Inflammatory macrophage treated with lipopolysaccharide for 1 hour (primary cell): ENCODE measurements around the gene NRARP.
"Not testable (repeated sequence)": the region's sequence is repeated elsewhere in the genome, so short reads cannot be mapped to it uniquely, and the experiment has no call there.

Experiments
- DNase-seq, 2 donors: peaks; one replicate each; pipeline ENCODE4 v3.0.0-alpha.2; 2020 to 2022

NRARP gene, protein sequence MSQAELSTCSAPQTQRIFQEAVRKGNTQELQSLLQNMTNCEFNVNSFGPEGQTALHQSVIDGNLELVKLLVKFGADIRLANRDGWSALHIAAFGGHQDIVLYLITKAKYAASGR

DNA sequence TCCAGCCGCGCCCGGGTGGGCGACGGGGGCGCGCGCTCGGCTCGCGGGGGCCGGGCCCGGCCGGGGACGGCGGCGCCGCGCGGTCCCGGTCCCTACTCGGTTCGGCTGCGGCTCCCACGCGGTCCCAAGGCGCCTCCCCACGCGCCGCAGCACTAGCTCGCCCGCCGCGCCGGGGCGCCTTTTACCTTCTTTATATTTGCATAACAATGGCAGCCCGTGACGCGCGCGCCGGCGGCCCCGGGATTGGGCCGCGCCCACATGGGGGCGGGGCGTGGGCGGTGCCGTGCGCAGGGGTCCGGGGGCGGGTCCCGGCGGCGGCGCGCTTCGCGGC is at the start of gene NRARP:
Gene NRARP (minus strand): TSS at position 154 of the 331 bp plus-strand sequence. CDS start 343 bp downstream, outside the sequence.
- peak; percentile 80 to 90 for DNase-seq

DNA sequence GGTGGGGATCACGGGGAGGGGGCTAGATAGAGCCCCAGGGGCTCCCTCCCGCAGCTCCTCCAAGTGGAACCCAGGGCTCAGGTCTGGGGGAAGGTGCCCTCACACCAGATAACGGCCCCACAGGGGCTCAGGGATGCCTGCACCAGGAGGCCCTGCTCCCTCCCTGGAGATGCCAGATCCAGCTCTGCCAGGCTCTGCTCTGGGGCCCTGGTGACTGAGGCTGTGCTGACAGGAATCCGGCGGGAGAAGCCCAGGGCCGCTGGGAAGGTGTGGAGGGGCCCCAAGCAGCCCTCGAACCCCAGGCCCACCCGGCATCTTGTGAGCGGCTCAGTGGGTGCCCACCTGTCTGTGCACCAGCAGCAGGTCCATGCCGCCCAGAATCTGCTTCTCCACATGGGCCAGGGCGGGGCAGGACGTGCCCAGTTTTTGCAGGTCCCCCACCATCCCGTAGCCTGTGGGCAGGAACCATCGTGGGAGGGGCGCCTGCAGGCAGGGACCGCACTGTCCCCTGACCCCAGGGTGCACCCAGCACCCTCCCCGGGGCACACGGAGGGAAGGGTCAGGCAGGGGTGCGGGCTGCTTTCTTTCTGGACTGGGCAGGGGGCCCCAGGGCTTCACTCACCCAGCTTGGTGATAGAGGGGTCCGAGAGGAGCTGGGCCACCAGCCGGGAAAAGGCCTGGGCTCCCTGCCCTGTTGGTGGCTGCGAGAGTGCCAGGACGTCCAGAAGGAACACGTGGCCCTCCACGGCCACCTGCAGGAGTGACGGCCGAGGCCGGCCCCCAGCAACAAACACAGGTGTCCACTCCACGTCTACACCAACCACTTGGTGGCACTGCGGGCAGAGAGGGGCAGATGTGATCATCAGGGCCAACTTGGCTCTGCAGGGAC is 48.9 kb upstream of the NRARP start:
- DNase-seq = no peak

DNA sequence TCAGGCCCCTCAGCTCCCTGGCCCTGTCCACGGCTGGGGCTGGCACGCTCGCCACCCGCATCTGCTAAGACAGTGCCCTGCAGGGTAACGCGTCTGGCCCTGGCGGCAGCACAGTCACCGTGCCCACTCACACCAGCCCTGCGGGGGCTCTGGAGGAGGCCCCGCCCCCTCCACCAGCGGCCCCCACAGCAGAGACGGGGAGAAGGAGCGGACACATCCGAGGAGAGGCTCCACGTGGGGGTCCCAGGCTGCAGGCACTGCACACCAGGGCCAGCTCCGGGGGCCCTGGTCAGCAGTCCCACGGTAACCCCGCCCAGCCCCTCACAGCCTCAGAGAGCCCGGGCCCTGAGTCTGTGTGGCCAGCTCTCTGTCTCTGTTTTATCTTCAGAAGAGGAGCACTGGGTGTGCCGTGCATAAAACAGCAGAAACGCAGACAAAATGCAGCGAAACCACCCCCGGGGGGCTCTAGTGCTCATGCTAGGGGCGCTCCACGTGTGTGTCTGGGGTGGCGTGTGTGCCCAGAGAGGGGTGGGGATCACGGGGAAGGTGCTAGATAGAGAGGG is 47.5 kb upstream of the NRARP start:
- no peak for DNase-seq

DNA sequence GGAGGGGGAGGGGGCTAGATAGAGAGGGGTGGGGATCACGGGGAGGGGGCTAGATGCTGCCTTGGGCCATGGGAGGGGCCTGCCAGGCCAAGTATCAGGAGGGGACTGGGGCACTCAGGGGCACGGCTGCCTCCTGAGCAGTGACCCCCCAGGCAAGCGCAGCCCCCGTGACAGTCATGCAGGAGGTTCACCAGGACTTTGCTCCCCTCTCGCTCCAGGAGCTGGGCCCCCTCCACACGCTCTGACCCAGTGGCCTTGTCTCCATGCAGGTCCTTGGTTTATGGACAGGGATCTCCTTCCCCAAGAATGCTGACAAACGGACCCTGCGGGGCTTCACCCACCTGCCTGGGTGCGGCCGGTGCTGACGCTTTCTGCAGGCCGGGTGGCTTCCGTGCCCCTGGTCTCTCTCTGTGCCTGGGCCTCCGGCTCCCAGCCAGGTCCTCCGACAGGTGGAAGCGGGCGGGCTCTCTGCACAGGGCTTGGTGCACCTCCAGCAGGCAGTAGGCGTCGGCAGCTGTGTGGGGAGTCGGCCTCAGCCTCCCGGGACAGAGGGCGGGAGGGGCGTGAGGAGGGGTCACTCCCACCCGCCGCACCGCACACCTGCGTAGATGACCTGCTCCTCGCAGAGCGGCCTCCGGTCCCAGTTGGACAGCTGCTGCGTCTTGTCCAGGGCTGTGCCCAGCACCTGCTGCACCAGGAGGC is 46.8 kb upstream of the NRARP start:
- no peak for DNase-seq

DNA sequence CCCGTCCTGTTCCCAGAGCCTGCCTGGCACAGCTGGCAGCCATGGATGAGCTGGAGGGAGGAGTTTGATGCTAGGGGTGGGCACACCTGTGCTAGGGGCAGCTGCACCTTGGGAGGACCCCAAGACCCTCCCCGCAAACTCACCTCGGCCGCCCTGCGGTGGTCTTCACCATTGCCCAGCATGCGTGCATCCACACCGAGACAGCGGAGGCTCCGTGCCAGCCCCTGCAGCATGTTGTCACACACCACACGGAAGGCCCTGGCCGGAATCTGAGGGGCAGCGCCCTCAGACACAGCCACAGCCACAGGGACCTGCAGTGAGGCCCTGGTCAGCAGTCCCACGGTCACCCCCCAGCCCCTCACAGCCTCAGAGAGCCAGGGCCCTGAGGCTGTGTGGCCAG is 45.9 kb upstream of the NRARP start:
- no peak for DNase-seq

DNA sequence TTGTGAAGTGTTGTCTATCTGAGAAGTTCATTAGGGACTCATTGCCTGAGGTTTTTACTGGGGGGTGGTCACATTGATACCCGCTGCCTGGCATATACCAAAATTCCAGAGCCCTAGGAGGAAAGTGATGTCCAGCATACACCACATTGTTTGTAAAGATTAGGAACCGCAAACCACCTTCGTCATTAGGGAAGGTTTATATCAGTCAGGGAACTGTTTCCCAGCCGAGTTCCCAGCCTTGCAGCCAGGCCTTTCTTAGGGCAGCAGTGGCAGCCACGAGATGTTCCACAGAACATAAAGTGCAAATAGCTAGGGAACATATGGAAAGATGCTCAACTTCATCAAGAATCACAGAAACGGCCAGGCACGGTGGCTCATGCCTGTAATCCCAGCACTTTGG is 40.4 kb upstream of the NRARP start:
- DNase-seq = no peak

DNA sequence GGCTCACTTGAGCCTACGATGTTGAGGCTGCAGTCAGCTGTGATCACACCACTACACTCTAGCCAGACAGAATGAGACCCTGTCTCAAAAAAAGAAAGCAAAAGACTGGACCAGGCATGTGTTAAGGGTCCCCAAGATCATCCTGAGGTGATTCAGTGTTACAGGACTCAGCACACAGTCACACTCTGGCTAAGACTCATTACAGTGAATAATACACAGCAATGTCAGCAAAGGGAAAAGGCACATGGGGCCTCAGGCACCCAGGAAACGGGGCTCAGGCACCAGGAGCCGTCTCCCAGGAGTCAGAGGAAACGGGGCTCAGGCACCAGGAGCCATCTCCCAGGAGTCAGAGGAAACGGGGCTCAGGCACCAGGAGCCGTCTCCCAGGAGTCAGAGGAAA is 39.2 kb upstream of the NRARP start:
- no peak for DNase-seq

DNA sequence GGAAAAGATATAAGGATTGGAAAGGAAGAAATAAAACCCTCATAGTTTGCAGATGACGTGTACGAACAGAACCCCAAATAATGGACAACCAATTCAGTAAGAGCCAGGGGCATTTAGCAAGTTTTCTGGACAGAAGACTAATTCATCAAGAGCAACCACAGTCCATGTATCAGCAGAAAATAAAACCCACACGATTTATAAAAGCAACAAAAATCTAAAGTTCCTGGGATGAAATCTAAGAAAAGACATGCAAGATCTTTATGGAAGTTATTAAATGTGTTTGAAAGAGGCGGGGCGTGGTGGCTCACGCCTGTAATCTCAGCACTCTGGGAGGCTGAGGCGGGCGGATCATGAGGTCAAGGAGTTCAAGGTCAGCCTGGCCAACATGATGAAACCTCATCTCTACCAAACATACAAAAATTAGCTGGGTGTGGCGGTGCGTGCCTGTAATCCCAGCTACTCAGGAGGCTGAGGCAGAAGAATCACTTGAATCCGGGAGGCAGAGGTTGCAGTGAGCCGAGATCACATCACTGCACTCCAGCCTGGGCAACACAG is 37.9 kb upstream of the NRARP start:
- DNase-seq = not testable (repeated sequence)

DNA sequence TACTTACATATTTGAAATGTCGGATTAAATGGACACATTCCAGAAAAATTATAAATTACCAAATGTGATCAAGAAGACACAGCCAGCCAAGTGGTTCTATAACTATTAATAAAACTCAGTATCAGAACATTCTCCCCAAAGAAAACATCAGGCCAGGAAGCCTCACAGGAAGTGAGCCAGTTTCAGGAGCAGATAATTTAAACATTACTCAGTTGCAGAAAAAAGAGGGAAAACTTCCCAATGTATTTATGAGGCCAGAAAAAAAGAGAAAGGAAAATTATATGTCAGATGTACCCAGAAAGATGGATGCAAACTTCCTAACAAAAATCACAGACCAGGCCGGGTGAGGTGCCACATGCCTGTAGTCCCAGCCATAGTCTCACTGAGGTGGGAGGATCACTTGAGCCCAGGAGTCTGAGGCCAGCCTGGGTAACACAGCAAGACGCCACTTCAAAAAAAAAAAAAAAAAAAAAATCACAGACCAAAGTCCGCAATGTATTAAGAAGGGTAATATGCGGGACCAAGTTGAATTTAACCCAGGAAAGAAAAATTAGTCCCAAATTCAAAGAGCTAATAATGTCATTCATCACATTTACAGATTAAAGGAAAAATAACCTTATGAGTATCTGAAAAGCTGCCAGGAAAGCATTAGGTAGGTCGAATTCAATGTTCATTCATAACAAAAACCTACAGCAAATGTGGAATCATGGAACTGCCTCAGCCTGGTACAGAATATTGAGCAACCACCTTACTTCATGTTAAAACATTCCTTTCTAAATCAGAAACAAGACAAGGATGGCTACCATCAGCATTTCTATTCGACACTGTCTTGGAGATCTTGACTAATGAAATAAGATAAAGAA is 37.2 kb upstream of the NRARP start:
- DNase-seq = no peak

DNA sequence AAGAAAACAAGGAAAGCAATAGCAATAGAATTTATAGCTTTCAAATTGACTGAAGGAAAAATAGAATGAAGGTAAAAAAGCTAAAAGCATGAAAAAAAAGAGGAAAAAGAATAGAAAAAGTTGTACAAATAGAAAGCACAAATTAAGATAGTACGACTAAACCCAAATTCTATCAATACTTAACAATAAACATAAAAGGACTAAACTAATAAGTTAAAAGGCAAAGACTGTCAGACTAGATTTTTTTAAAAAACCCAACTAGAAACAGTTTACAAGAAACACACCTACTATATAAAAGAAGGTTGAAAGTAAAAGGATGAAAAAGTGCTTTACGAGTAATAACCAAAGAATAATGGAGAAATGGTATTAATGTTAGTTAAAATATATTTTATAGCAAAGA is 34.7 kb upstream of the NRARP start:
- no peak for DNase-seq

DNA sequence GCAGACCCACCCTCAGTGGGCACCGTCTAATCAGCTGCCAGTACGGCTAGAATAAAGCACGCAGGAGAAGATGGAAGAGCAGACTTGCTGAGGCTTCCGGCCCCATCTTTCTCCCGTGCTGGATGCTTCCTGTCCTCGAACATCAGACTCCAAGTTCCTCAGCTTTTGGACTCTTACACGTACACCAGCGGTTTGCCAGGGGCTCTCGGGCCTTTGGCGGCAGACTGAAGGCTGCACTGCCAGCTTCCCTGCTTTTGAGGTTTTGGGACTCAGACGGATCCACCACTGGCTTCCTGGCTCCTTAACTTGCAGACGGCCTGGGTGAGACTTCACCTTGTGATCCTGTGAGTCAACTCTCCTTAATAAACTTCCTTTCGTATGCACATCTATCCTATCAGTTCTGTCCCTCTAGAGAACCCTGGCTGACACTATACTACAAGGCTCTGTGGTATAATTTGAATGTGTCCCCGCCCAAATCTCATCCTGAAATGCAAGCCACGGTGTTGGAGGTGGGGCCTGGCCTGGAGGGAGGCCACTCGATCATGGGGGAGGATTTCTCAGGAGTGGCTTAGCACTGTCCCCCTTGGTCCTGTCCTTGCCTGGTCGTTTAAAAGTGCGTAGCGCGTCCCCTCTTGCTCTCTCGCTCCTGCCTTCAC is 31.1 kb upstream of the NRARP start:
- no peak for DNase-seq

DNA sequence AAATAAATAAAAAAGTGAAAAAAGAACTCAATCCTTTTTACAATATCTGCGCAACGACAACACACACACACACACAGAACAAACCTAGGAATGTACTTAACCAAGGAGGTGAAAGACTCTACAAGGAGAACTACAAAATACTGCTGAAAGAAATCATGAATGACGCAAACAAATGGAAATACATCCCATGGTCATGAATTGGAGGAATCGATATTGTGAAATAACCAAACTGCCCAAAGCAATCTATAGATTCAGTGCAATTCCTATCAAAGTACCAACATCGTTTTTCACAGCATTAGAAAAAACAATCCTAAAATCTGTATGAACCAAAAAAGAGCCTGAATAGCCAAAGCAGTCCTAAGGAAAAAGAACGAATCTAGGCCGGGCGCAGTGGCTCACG is 29.9 kb upstream of the NRARP start:
- DNase-seq = no peak

DNA sequence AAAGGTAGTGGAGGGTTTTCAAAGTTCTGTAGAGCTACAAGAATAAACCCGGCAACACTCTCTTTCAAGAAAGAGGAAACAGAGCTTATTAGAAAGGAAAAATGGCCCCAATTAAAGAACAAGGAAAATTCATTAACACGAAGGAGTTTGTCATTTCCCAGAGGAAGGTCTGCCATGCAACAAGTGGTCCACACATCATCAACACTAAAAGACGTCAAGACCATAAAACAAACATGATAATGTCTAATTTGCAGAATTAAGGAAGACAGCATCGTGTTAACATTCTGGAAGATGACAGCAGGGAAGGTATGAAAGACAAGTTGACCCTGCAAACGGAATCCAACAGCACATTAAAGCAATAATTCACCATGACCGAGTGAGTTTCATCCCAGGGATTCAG is 28.6 kb upstream of the NRARP start:
- no peak for DNase-seq

DNA sequence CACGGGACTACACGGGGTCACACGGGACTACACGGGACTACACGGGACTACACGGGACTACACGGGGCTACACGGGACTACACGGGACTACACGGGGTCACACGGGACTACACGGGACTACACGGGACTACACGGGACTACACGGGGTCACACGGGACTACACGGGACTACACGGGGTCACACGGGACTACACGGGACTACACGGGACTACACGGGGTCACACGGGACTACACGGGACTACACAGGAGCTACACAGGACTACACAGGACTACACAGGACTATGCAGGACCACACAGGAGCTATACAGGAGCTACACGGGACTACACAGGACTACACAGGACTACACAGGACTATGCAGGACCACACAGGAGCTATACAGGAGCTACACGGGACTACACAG is 27.5 kb upstream of the NRARP start:
- DNase-seq = not testable (repeated sequence)

DNA sequence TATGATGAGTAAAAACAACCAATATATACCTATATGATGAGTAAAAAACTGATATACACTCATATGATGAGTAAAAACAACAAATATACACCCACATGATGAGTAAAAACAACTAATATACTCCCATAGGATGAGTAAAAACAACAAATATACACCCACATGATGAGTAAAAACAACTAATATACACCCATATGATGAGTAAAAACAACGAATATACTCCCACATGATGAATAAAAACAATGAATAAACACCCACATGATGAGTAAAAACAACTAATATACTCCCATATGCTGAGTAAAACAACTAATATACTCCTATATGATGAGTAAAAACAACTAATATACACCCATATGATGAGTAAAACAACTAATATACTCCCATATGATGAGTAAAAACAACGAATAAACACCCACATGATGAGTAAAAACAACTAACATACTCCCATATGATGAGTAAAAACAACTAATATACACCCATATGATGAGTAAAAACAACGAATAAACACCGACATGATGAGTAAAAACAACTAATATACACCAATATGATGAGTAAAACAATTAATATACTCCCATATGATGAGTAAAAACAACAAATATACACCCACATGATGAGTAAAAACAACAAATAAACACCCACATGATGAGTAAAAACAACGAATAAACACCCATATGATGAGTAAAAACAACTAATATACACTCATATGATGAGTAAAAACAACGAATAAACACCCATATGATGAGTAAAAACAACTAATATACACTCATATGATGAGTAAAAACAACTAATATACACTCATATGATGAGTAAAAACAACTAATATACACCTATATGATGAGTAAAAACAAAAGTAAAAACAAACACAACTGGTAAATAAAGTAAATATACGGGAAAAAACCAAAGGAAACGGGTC is 25.8 kb upstream of the NRARP start:
- DNase-seq = peak; percentile 22 to 25

DNA sequence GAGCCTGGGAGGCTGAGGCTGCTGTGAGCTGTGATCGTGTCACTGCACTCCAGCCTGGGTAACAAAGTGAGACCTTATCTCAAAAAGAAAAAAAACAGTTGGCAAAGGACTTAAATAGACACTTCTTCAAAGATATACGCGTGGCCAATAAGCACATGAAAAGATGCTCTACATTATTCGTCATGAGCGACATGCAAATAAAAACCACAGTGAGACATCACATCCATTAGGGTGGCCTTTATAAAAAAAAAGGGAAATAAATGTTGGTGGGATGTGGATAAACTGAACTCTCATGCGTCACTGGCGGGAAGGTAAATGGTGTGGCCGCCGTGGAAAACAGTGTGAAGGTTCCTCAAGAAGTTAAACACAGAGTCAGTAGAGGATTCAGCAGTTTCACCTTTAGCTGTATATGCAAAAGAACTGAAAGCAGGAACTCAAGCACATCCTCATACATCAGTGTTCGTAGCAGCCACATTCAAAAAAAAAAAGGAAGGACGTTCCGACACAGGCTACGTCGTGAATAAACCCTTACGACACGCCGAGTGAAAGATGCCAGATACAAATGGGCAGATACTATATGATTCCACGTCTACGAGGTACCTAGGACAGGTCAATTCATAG is 24.5 kb upstream of the NRARP start:
- peak; percentile 68 to 73 for DNase-seq

DNA sequence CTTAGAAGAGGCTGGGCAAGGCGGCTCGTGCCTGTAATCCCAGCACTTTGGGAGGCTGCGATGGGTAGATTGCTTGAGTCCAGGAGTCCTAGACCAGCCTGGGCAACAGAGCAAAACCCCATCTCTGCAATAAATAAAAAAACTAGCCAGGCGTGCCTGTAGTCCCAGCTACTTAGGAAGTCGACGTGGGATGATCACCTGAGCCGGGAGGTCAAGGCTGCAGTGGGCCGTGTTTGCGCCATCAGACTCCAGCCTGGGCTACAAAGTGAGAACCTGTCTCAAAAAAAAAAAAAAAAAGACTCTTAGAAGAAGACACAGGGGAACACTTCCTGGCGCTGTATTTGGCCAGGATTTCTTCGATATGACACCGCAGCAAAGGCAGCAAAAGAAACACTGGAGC is 23.7 kb upstream of the NRARP start:
- DNase-seq = no peak

DNA sequence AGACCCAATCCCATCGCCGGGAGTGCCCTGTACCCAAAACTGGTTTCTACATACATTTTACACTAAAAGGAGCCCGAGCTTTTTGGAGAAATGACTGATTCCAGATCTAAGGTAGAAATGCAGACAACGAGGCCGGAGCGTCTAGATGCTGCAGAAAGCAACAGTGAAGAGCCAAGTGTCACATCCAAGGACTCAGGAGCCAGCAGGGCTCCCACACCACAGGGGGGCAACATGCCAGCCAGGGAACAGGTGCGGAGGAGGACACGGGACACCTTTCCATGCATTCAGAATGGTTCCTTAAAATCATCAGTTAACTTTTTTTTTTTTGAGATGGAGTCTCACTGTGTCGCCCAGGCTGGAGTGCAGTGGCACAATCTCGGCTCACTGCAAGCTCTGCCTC is 23.1 kb upstream of the NRARP start:
- no peak for DNase-seq

DNA sequence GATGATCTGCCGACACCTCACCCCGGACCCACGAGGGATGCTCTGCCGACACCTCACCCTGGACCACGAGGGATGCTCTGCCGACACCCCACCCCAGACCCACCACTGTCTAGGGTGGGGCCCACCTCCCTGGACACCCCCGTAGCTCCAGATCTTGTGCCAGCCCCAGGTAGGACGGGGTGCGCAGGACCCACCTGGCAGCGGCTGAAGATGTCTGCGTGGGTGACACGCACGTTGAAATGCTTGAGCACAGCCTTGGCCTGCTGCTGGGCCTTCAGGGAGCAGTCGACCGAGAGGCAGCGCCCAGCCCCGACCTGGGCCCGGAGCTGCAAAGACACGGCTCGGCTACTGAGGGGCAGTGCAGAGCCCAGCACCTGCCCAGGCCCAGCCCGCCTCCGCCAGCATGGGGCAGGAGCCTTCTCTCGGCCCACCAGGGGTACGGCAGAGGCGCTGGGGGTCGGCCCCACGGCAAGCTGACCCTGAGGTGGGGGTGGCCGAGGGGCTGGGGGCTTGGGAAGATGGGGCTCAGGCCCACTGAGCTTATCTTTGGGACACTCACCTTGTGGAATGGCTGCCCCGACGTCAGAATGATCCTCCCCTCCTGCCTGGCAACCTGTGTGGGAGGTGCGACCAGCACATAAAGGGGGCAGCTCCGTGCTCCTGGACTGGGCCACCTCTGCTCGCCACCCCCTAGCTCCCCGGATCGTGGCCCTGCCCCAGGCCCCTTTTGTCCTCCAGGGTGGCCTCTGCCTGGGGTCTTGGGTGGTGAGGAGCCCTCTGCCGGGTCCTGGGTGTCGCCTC is 21.7 kb upstream of the NRARP start:
- DNase-seq = no peak
